CD4-positive, CD25-positive, alpha-beta regulatory T cell (primary cell): ENCODE measurements around the gene WDR37. TPM values are rescaled to one million over a fixed set of nuclear protein-coding genes. Genes with fewer than 3 reads are reported as not detected.
A peak's percentile ranks its signal among the peaks of the same experiment; 100 is the strongest.

ENCODE experiments used
- ATAC-seq, 2 donors: fragments of 150-1000 bp; cut with Tn5 transposase; one replicate each; pipeline ENCODE4 v1.10.0; 2021; ENCODE audit warnings: low read depth in 2 of 2, moderate number of reproducible peaks in 2 of 2, moderate library complexity in 1 of 2
- DNase-seq, 3 donors: peaks; one replicate each; pipeline versions ENCODE4 v3.0.0 to v3.0.0-alpha.2; 2012 to 2022; ENCODE audit warnings: mixed read lengths in 1 of 3
- H3K27ac ChIP-seq: one replicate; pipeline ENCODE4 v1.7.0; 2013; ENCODE audit warnings: mild to moderate bottlenecking, low read length; ENCODE audit not compliant: insufficient read depth, poor library complexity, severe bottlenecking
- H3K27me3 ChIP-seq: one replicate; pipeline ENCODE4 v1.7.0; 2013; ENCODE audit warnings: low read length; ENCODE audit not compliant: control insufficient read depth, insufficient read depth
- H3K36me3 ChIP-seq: one replicate; pipeline ENCODE4 v1.7.0; 2013; ENCODE audit warnings: mild to moderate bottlenecking, low read length, moderate library complexity; ENCODE audit not compliant: control insufficient read depth, insufficient read depth
- H3K4me1 ChIP-seq: 2 replicates; pipeline ENCODE4 v1.7.0; 2013; ENCODE audit warnings: mild to moderate bottlenecking, low read length; ENCODE audit not compliant: insufficient read depth, control insufficient read depth, poor library complexity, severe bottlenecking
- H3K4me3 ChIP-seq: one replicate; pipeline ENCODE4 v1.7.0; 2013; ENCODE audit warnings: low read depth, mild to moderate bottlenecking, low read length, moderate library complexity
- H3K9me3 ChIP-seq, 2 experiments: 1 replicate in 1 of 2; 2 replicates in 1 of 2; pipeline ENCODE4 v1.7.0; 2013; ENCODE audit warnings: low read length in 2 of 2, mild to moderate bottlenecking in 1 of 2, moderate library complexity in 1 of 2; ENCODE audit not compliant: control insufficient read depth in 2 of 2
- H3K27ac Mint-ChIP-seq, 3 donors: one replicate each; pipeline ENCODE4 v1.8.0; 2020 to 2022; ENCODE audit warnings: mild to moderate bottlenecking in 3 of 3, mixed read lengths in 3 of 3, moderate library complexity in 2 of 3
- H3K27me3 Mint-ChIP-seq: one replicate; pipeline ENCODE4 v1.8.0; 2022; ENCODE audit warnings: mild to moderate bottlenecking, mixed read lengths
- H3K36me3 Mint-ChIP-seq: one replicate; pipeline ENCODE4 v1.8.0; 2020; ENCODE audit warnings: mixed read lengths
- H3K4me1 Mint-ChIP-seq, 4 donors: one replicate each; pipeline ENCODE4 v1.8.0; 2020 to 2022; ENCODE audit warnings: mixed read lengths in 4 of 4, mild to moderate bottlenecking in 1 of 4
- H3K4me3 Mint-ChIP-seq, 4 donors: one replicate each; pipeline ENCODE4 v1.8.0; 2020 to 2022; ENCODE audit warnings: mild to moderate bottlenecking in 4 of 4, mixed read lengths in 4 of 4, moderate library complexity in 3 of 4
- H3K9me3 Mint-ChIP-seq, 7 donors: one replicate each; pipeline ENCODE4 v1.8.0; 2020 to 2022; ENCODE audit warnings: mixed read lengths in 7 of 7, mild to moderate bottlenecking in 3 of 7, moderate library complexity in 2 of 7
- polyA plus RNA-seq, 4 donors: library from polyadenylated mRNA; unstranded; fragments of 300-500 nt; fragmentation: Illumina TruSeq; gene quantifications; one replicate each; pipeline ENCODE4 v1.2.3, GENCODE V29; 2021
- total RNA-seq: library from RNA; stranded (reverse); gene quantifications from one replicate; pipeline ENCODE4 v1.2.3, GENCODE V29; 2022

Gene WDR37
- total and polyA plus RNA-seq, 5 donors from 2014 or later, result 10.6 to 31.6 (median 12.8) TPM

DNA sequence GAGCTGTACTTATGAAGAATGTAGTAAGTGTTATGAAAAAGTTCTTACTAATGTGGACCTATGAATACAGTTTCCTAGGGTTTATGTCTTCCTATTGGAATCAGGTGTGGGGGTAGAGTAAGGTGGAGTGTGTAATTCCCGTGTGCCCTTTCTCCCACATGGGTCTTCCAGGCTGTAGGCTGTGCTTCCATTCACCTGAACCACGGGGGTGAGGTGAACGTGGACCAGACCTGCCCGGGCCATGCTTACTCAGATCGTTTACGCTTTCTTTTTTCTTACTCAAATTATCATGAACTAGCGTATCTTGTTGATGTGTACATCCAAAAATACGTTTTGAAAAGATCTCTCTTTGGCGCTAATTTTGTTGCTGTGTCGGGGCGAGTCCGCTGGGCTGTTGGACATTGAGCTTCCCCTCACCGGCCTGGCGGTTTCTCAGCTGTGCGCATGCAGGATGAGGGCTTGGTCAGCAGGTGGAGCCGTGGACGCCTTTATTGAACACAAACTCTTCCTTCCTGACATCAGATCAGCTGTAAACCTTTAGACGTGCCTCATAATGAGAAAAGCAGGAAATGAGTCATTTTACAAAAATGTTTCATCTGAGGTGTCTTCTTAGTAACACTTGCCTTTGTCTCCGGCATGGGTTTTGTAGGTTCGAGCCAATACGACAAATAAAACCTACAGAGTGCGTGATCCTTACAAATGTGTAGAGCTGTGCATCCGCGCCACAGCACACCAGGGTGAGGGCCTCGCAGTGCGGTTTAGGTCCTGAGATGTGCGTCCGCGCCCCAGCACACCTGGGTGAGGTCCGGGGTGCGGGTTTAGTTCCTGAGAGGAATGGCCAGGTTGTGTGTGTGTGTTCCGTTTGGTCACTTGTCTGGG is 53.8 kb downstream of the WDR37 start:
- no peaks in the 10 kb centered on the region for H3K27me3 ChIP-seq
- H3K4me1 Mint-ChIP-seq, result peaks cover 6 to 41% (median 22%) of the 10 kb centered on the region in 4 donors
- H3K36me3 Mint-ChIP-seq, result peaks cover 49% of the 10 kb centered on the region
- peak overlapping the region; percentile 88 for H3K27ac ChIP-seq
- ATAC-seq (peak; percentile 93 to 94), DNase-seq (peak; percentile 61 to 94 (median 84))
- H3K4me1 ChIP-seq, result peaks cover 15% of the 10 kb centered on the region
- H3K27me3 Mint-ChIP-seq, result no peaks in the 10 kb centered on the region
- no peaks in the 10 kb centered on the region for H3K9me3 ChIP-seq
- H3K4me3 ChIP-seq, result peak overlapping the region; percentile 67
- no peaks in the 10 kb centered on the region for H3K9me3 Mint-ChIP-seq
- H3K4me3 Mint-ChIP-seq, result peak overlapping the region; percentile 15 to 82 (median 79)
- peak overlapping the region; percentile 90 to 96 (median 92) for H3K27ac Mint-ChIP-seq
- H3K36me3 ChIP-seq, result peaks cover 59% of the 10 kb centered on the region

DNA sequence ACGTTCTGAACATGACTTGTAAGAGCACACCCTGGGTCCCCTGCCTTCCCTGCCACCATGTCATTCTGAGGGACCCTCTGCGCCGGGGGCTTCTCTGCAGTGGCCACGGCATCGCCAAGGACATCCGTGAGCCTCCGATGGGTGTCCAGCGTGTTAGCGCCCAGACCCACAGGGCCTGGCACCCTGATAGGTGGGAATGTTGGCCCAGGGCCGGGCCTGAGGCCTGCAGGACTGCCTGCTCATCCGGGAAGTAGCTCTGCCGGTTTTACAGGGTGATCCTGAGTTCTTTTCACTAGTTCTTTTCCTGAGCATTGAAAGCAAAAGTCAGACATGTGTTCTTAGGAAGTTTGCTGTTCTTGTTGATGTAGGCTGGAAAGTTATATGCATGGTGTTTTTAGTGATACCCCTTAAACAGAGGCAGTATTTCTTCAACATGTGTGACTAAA is 54.5 kb downstream of the WDR37 start:
- Histone ChIP-seq H3K4me1 (peaks cover 15% of the 10 kb centered on the region), H3K27ac (peak overlapping the region; percentile 88), H3K27me3 (no peaks in the 10 kb centered on the region), H3K36me3 (peaks cover 59% of the 10 kb centered on the region), H3K4me3 (peak overlapping the region; percentile 67), H3K9me3 (no peaks in the 10 kb centered on the region)
- no peak for DNase-seq
- H3K9me3 Mint-ChIP-seq, result no peaks in the 10 kb centered on the region
- no peaks in the 10 kb centered on the region for H3K27me3 Mint-ChIP-seq
- H3K4me3 Mint-ChIP-seq, result peak overlapping the region; percentile 15 to 82 (median 79)
- peaks cover 48% of the 10 kb centered on the region for H3K36me3 Mint-ChIP-seq
- ATAC-seq, result no peak
- peak overlapping the region; percentile 90 to 96 (median 92) for H3K27ac Mint-ChIP-seq
- peaks cover 6 to 41% (median 22%) of the 10 kb centered on the region in 4 donors for H3K4me1 Mint-ChIP-seq

DNA sequence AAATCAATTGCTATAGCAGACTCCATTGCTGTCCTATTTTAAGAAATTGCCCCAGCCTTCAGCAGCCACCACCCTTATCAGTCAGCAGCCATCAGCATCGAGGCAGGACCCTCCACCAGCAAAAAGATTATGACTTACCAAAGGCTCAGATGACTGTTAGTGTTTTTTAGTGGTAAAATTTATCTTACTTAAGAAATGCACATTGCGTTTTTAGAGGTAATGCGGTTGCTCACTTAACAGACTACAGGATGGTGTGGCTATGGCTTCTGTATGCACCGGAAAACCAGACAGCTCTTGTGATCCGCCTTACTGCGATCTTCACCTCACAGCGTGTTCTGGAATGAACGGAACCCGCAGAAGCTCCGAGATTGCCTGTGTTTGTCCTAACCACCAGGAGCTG is 58.1 kb downstream of the WDR37 start:
- no peak for ATAC-seq

DNA sequence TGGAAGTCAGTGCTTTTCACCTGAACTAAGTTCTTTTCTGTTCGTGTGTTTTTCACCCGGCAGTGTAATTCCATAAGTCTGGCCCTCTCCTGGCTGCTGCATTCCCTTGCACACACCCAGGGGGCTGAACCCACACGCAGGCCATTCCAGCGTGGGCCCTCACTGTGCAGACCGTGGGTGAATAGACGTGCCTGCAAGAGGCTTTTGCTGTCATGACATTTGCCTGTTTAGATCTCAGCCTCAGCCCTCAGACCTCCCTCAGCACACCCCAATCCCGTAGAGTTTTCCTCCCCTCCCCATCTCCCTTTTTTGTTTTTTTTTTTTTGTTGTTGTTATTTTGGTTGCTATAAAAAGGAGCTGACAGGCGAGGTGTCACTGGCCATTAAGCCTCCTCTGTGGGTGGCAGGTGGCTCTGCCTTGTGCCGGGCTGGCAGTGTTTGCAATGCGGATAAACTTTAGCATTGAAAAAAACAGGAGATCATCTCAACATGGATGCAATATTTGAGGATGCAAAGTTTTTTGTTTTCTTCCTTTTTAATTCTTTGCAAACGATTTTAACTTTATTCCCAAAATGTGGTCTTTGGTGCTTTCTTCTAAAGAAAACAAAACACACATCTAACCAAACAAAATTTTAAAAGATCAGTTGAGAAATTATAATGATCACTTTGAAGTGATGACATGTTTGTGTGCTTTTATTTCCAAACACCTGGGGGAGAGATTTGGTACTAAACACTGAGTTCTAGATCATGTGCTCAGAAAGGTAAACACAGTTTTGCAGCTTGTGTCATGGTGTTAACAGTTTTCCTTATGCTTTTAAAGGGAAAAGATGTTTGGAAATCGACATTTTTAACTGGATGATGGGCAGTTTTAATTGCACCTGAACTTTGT is 58.8 kb downstream of the WDR37 start:
- Histone ChIP-seq H3K27ac (no peak overlapping the region), H3K36me3 (peaks cover 66% of the 10 kb centered on the region), H3K27me3 (no peaks in the 10 kb centered on the region), H3K4me1 (peaks cover 12% of the 10 kb centered on the region), H3K4me3 (no peak overlapping the region), H3K9me3 (no peaks in the 10 kb centered on the region)
- ATAC-seq, result no peak
- Mint-ChIP-seq H3K4me1 (peaks cover 4 to 63% (median 25%) of the 10 kb centered on the region in 4 donors), H3K36me3 (peaks cover 54% of the 10 kb centered on the region), H3K27me3 (no peaks in the 10 kb centered on the region), H3K4me3 (no peak overlapping the region), H3K27ac (no peak overlapping the region), H3K9me3 (no peaks in the 10 kb centered on the region)
- DNase-seq, result no peak

More for the DNA sequence above, 58.1 kb downstream of the WDR37 start:
- H3K9me3 Mint-ChIP-seq, result no peaks in the 10 kb centered on the region
- Histone ChIP-seq H3K36me3 (peaks cover 60% of the 10 kb centered on the region), H3K9me3 (no peaks in the 10 kb centered on the region), H3K4me1 (peaks cover 15% of the 10 kb centered on the region), H3K27me3 (no peaks in the 10 kb centered on the region), H3K4me3 (no peak overlapping the region), H3K27ac (no peak overlapping the region)
- H3K4me1 Mint-ChIP-seq, result peaks cover 6 to 60% (median 26%) of the 10 kb centered on the region in 4 donors
- no peak overlapping the region for H3K27ac Mint-ChIP-seq
- no peak for DNase-seq
- peaks cover 48% of the 10 kb centered on the region for H3K36me3 Mint-ChIP-seq
- no peak overlapping the region for H3K4me3 Mint-ChIP-seq
- no peaks in the 10 kb centered on the region for H3K27me3 Mint-ChIP-seq

DNA sequence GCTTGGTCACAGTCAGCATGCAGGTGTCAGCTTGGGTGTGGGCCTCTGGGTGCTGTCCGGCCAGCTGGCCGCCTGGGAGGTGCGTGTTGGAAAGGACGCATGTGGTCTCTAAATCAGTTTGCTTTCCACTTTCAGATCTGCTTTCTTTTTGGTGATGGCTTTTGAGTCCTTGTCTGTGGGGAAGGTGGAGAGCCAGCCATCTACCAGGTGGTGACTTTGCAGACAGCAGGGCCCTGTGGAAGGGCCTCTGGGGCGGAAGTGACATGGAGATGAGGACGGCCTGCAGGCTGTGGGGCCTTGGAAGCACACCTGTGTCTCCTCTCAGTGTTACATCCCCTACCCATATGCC is 59.4 kb downstream of the WDR37 start:
- Histone ChIP-seq H3K4me3 (no peak overlapping the region), H3K36me3 (peaks cover 73% of the 10 kb centered on the region), H3K27me3 (no peaks in the 10 kb centered on the region), H3K4me1 (peaks cover 5% of the 10 kb centered on the region), H3K9me3 (no peaks in the 10 kb centered on the region), H3K27ac (no peak overlapping the region)
- Mint-ChIP-seq H3K27me3 (no peaks in the 10 kb centered on the region), H3K4me1 (peaks cover 0 to 59% (median 20%) of the 10 kb centered on the region in 4 donors), H3K9me3 (no peaks in the 10 kb centered on the region), H3K36me3 (peaks cover 55% of the 10 kb centered on the region), H3K4me3 (no peak overlapping the region), H3K27ac (peak overlapping the region in 2 of 3 donors; percentile 31 to 85)
- DNase-seq, result no peak
- no peak for ATAC-seq

DNA sequence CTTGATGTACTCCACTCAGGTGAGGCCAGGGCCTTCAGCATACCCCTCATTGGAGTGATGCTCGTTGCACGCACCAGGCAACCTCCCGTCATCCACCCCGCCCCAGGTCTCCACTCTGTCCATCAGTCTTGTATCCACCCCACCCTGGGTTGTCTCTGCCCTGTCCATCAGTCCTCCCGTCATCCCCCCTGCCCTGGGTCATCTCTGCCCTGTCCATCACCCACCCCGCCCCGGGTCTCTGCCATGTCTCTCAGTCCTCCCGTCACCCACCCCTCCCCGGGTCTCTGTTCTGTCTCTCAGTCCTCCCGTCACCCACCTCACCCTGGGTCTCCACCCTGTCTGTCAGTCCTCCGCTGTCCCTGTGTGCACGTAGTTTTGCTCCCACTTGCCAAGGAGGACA is 59.9 kb downstream of the WDR37 start:
- Mint-ChIP-seq H3K9me3 (no peaks in the 10 kb centered on the region), H3K4me1 (peaks cover 0 to 54% (median 16%) of the 10 kb centered on the region in 4 donors), H3K27ac (peak overlapping the region; percentile 85 to 91 (median 86)), H3K27me3 (no peaks in the 10 kb centered on the region), H3K36me3 (peaks cover 55% of the 10 kb centered on the region), H3K4me3 (no peak overlapping the region)
- Histone ChIP-seq H3K9me3 (no peaks in the 10 kb centered on the region), H3K4me1 (peaks cover 2% of the 10 kb centered on the region), H3K4me3 (no peak overlapping the region), H3K36me3 (peaks cover 77% of the 10 kb centered on the region), H3K27me3 (no peaks in the 10 kb centered on the region), H3K27ac (no peak overlapping the region)
- DNase-seq (no peak), ATAC-seq (no peak)

DNA sequence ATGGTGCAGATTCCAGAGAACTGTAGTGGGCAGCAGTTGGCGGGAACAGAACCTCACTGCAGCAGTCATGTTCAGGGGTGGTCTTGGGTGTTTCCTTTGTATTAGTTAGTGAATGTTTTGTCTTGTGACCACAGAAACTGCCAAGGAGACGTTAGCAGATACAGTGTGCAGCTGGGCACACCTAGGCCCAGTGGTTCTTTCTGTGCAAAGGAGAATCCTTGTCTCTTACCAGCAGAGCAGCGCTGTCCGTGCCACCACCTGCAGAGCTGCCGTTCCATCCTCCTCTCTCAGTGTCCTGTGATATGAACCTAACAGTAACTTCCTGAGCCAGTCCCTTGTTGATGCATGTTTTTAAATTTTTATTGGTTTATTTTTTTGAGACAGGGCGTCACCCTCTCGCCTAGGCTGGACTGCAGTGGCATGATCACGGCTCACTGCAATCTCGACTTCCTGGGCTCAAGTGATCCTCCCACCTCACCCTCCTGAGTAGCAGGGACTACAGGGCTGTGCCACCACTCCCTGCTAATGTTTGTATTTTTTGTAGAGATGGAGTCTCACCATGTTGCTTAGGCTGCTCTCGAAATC is 60.6 kb downstream of the WDR37 start:
- Histone ChIP-seq H3K4me1 (no peaks in the 10 kb centered on the region), H3K9me3 (no peaks in the 10 kb centered on the region), H3K4me3 (no peak overlapping the region), H3K27ac (no peak overlapping the region), H3K27me3 (no peaks in the 10 kb centered on the region), H3K36me3 (peaks cover 81% of the 10 kb centered on the region)
- H3K27me3 Mint-ChIP-seq, result no peaks in the 10 kb centered on the region
- peaks cover 57% of the 10 kb centered on the region for H3K36me3 Mint-ChIP-seq
- ATAC-seq (no peak), DNase-seq (no peak)
- no peaks in the 10 kb centered on the region for H3K9me3 Mint-ChIP-seq
- no peak overlapping the region for H3K4me3 Mint-ChIP-seq
- H3K4me1 Mint-ChIP-seq, result peaks cover 0 to 47% (median 11%) of the 10 kb centered on the region in 4 donors
- peak overlapping the region; percentile 43 to 85 (median 78) for H3K27ac Mint-ChIP-seq
